SK-N-MC (cell line): ENCODE data around the gene CTCF.

Source experiments
- DNase-seq: peaks from one replicate; pipeline ENCODE4 v3.0.0-alpha.2; 2011; ENCODE audit warnings: low read depth, low spot score
- H3K27ac ChIP-seq: fragments of 200-600 bp; sonication (generic); 2 replicates; pipeline ENCODE4 v1.5.1; 2016; ENCODE audit warnings: mixed run types
- H3K36me3 ChIP-seq: fragments of 200-600 bp; sonication (generic); 2 replicates; pipeline ENCODE4 v1.6.1; 2017; ENCODE audit warnings: antibody characterized with exemption, low read length, mixed read lengths; ENCODE audit not compliant: insufficient read depth
- H3K4me3 ChIP-seq: fragments of 200-600 bp; sonication (generic); 2 replicates; pipeline ENCODE4 v1.5.1; 2016
- H3K9ac ChIP-seq: fragments of 200-600 bp; sonication (generic); 2 replicates; pipeline ENCODE4 v1.8.0; 2017; ENCODE audit warnings: mixed run types, mixed read lengths; ENCODE audit not compliant: insufficient read length
- H3K9me3 ChIP-seq: fragments of 200-600 bp; sonication (generic); 2 replicates; pipeline ENCODE4 v1.6.1; 2017; ENCODE audit warnings: low read depth, mild to moderate bottlenecking, antibody characterized with exemption, low read length, moderate library complexity, mixed read lengths
- EZH2 ChIP-seq: fragments of 200-600 bp; sonication (generic); IDR thresholded peaks from one replicate; pipeline ENCODE4 v1.6.1; 2017; ENCODE audit warnings: antibody characterized with exemption
- FOXP2 ChIP-seq: optimal IDR thresholded peaks from 2 replicates; pipeline ENCODE3; 2011; ENCODE audit warnings: mild to moderate bottlenecking, moderate library complexity; ENCODE audit not compliant: insufficient read depth; ENCODE audit errors: extremely low read length, control extremely low read depth
- POLR2AphosphoS5 ChIP-seq: IDR thresholded peaks from 2 replicates; pipeline ENCODE4 v1.6.1; 2012; ENCODE audit warnings: mild to moderate bottlenecking, low read depth, low read length, borderline replicate concordance

CTCF gene

GRCh38 chr16:67539271-67539670 is 23.1 kb upstream of the CTCF start:
- no peak for DNase-seq
- H3K27ac ChIP-seq: no peak overlapping the region
- no peaks in the 10 kb centered on the region for H3K9me3 ChIP-seq
- TF ChIP-seq FOXP2 (no peak), POLR2AphosphoS5 (no peak), EZH2 (no peak)
- H3K4me3 ChIP-seq: no peak overlapping the region
- H3K36me3 ChIP-seq: no peaks in the 10 kb centered on the region
- H3K9ac ChIP-seq: no peak overlapping the region

GRCh38 chr16:67539691-67540635 is 22.4 kb upstream of the CTCF start:
- Histone ChIP-seq H3K9me3 (no peaks in the 10 kb centered on the region), H3K27ac (no peak overlapping the region), H3K36me3 (no peaks in the 10 kb centered on the region), H3K9ac (no peak overlapping the region), H3K4me3 (no peak overlapping the region)
- no peak for DNase-seq
- no peak for TF ChIP-seq POLR2AphosphoS5

GRCh38 chr16:67540756-67541155 is 21.6 kb upstream of the CTCF start:
- TF ChIP-seq POLR2AphosphoS5 (no peak), FOXP2 (no peak), EZH2 (no peak)
- H3K9me3 ChIP-seq: no peaks in the 10 kb centered on the region
- H3K9ac ChIP-seq: no peak overlapping the region
- no peaks in the 10 kb centered on the region for H3K36me3 ChIP-seq
- H3K4me3 ChIP-seq: no peak overlapping the region
- no peak overlapping the region for H3K27ac ChIP-seq
- no peak for DNase-seq

GRCh38 chr16:67541391-67542263 is 20.7 kb upstream of the CTCF start:
- H3K9me3 ChIP-seq: no peaks in the 10 kb centered on the region
- H3K4me3 ChIP-seq: no peak overlapping the region
- H3K36me3 ChIP-seq: no peaks in the 10 kb centered on the region
- no peak overlapping the region for H3K27ac ChIP-seq
- no peak for TF ChIP-seq POLR2AphosphoS5
- TF ChIP-seq FOXP2: no peak
- no peak for TF ChIP-seq EZH2
- no peak for DNase-seq
- H3K9ac ChIP-seq: no peak overlapping the region

GRCh38 chr16:67542464-67542863 is 19.9 kb upstream of the CTCF start:
- H3K36me3 ChIP-seq: no peaks in the 10 kb centered on the region
- no peaks in the 10 kb centered on the region for H3K9me3 ChIP-seq
- no peak overlapping the region for H3K4me3 ChIP-seq
- no peak overlapping the region for H3K9ac ChIP-seq
- DNase-seq: peak; percentile 30
- no peak overlapping the region for H3K27ac ChIP-seq
- no peak for TF ChIP-seq EZH2
- no peak for TF ChIP-seq FOXP2

- Histone ChIP-seq H3K27ac (no peak overlapping the region), H3K36me3 (no peaks in the 10 kb centered on the region), H3K9me3 (no peaks in the 10 kb centered on the region), H3K4me3 (no peak overlapping the region), H3K9ac (no peak overlapping the region)
- DNase-seq: no peak
- TF ChIP-seq FOXP2 (no peak), POLR2AphosphoS5 (no peak), EZH2 (no peak)
Observed at GRCh38 chr16:67543036-67543435, 19.3 kb upstream of the CTCF start.

GRCh38 chr16:67543582-67543981 is 18.7 kb upstream of the CTCF start:
- H3K27ac ChIP-seq: no peak overlapping the region
- H3K9me3 ChIP-seq: no peaks in the 10 kb centered on the region
- no peak overlapping the region for H3K4me3 ChIP-seq
- H3K36me3 ChIP-seq: no peaks in the 10 kb centered on the region
- DNase-seq: no peak
- H3K9ac ChIP-seq: no peak overlapping the region
- TF ChIP-seq POLR2AphosphoS5 (no peak), FOXP2 (no peak), EZH2 (no peak)

GRCh38 chr16:67544329-67544841 is 17.9 kb upstream of the CTCF start:
- H3K4me3 ChIP-seq: no peak overlapping the region
- H3K36me3 ChIP-seq: no peaks in the 10 kb centered on the region
- no peak overlapping the region for H3K9ac ChIP-seq
- H3K27ac ChIP-seq: no peak overlapping the region
- no peak for TF ChIP-seq POLR2AphosphoS5
- TF ChIP-seq FOXP2: no peak
- no peak for TF ChIP-seq EZH2
- H3K9me3 ChIP-seq: no peaks in the 10 kb centered on the region
- DNase-seq: no peak
